ENCODE data around the gene IQCH. TPM values are rescaled to one million over a fixed set of nuclear protein-coding genes. Genes with fewer than 3 reads are reported as not detected.
A peak's percentile ranks its signal among the peaks of the same experiment; 100 is the strongest.

IQCH gene
- total and polyA plus RNA-seq, 5 donors: 0.34 to 2.1 (median 1.4) TPM

GRCh38 chr15:67521029-67521782 lies 266.6 kb downstream of the IQCH start, which contains the start of gene C15orf61:
C15orf61 (plus strand) TSS chr15:67521131; CDS start chr15:67521249, 118 bp downstream.
- no peaks in the 10 kb centered on the region for H3K9me3 ChIP-seq (ENCODE audit: control insufficient read depth, low read length)
- H3K27ac ChIP-seq (ENCODE audit: low read length): peak within 1 kb of the TSS; percentile 94
- WGBS: under 1% methylated on average over 94 of the region's 94 CpGs
- peak within 1 kb of the TSS; percentile 72 for H3K4me3 ChIP-seq (ENCODE audit: low read length)
- peak; percentile 87 to 95 (median 95) for DNase-seq
- no peaks in the 10 kb centered on the region for H3K27me3 ChIP-seq (ENCODE audit: control insufficient read depth, insufficient read depth)
- intact Hi-C loops (cut with DNase I): loop anchor here in 1 of 4 donors (5.0 kb wide), 1 partner anchor 316 kb away; no protein-coding TSS in a partner anchor
- no peaks in the 10 kb centered on the region for H3K4me1 ChIP-seq (ENCODE audit: control insufficient read depth, insufficient read depth, low read length)
- ATAC-seq: peak; percentile 94 to 95

GRCh38 chr15:67521783-67522568 lies 267.4 kb downstream of the IQCH start:
- no peak for DNase-seq
- peak overlapping the region; percentile 72 for H3K4me3 ChIP-seq (ENCODE audit: low read length)
- intact Hi-C loops (cut with DNase I): loop anchor here in 1 of 4 donors (5.0 kb wide), 1 partner anchor 315 kb away; no protein-coding TSS in a partner anchor
- peak overlapping the region; percentile 94 for H3K27ac ChIP-seq (ENCODE audit: low read length)
- no peaks in the 10 kb centered on the region for H3K27me3 ChIP-seq (ENCODE audit: control insufficient read depth, insufficient read depth)
- WGBS: under 1% methylated on average over 23 of the region's 23 CpGs
- no peaks in the 10 kb centered on the region for H3K9me3 ChIP-seq (ENCODE audit: control insufficient read depth, low read length)
- peak; percentile 51 to 52 for ATAC-seq
- H3K4me1 ChIP-seq (ENCODE audit: control insufficient read depth, insufficient read depth, low read length): no peaks in the 10 kb centered on the region

GRCh38 chr15:67523330-67523729 lies 268.7 kb downstream of the IQCH start:
- intact Hi-C loops (cut with DNase I): loop anchor here in 1 of 4 donors (5.0 kb wide), 1 partner anchor 314 kb away; no protein-coding TSS in a partner anchor
- H3K27ac ChIP-seq (ENCODE audit: low read length): no peak overlapping the region
- no peaks in the 10 kb centered on the region for H3K9me3 ChIP-seq (ENCODE audit: control insufficient read depth, low read length)
- no peaks in the 10 kb centered on the region for H3K27me3 ChIP-seq (ENCODE audit: control insufficient read depth, insufficient read depth)
- no peaks in the 10 kb centered on the region for H3K4me1 ChIP-seq (ENCODE audit: control insufficient read depth, insufficient read depth, low read length)
- DNase-seq: no peak
- no peak for ATAC-seq
- 86% methylated on average over 1 of the region's 1 CpG for WGBS
- no peak overlapping the region for H3K4me3 ChIP-seq (ENCODE audit: low read length)

GRCh38 chr15:67524235-67524634 lies 269.6 kb downstream of the IQCH start:
- Histone ChIP-seq H3K4me3 (ENCODE audit: low read length) (no peak overlapping the region), H3K27ac (ENCODE audit: low read length) (no peak overlapping the region), H3K27me3 (ENCODE audit: control insufficient read depth, insufficient read depth) (no peaks in the 10 kb centered on the region), H3K4me1 (ENCODE audit: control insufficient read depth, insufficient read depth, low read length) (no peaks in the 10 kb centered on the region), H3K9me3 (ENCODE audit: control insufficient read depth, low read length) (no peaks in the 10 kb centered on the region)
- ATAC-seq: no peak
- DNase-seq: no peak
- intact Hi-C loops (cut with DNase I): loop anchor here in 1 of 4 donors (5.0 kb wide), 1 partner anchor 313 kb away; no protein-coding TSS in a partner anchor

- Histone ChIP-seq H3K4me1 (ENCODE audit: control insufficient read depth, insufficient read depth, low read length) (no peaks in the 10 kb centered on the region), H3K9me3 (ENCODE audit: control insufficient read depth, low read length) (no peaks in the 10 kb centered on the region), H3K4me3 (ENCODE audit: low read length) (no peak overlapping the region), H3K27ac (ENCODE audit: low read length) (no peak overlapping the region), H3K27me3 (ENCODE audit: control insufficient read depth, insufficient read depth) (no peaks in the 10 kb centered on the region)
- WGBS: 96% methylated on average over 3 of the region's 3 CpGs
- intact Hi-C loops (cut with DNase I): no loop called here
- no peak for DNase-seq
- no peak for ATAC-seq
These were observed 273.9 kb downstream of the IQCH start for GRCh38 chr15:67528513-67528912.

GRCh38 chr15:67531379-67531914 lies 276.9 kb downstream of the IQCH start:
- no peak overlapping the region for H3K27ac ChIP-seq (ENCODE audit: low read length)
- H3K4me3 ChIP-seq (ENCODE audit: low read length): no peak overlapping the region
- intact Hi-C loops (cut with DNase I): no loop called here
- DNase-seq (no peak), ATAC-seq (no peak)
- 72% methylated on average over 3 of the region's 3 CpGs for WGBS
- no peaks in the 10 kb centered on the region for H3K4me1 ChIP-seq (ENCODE audit: control insufficient read depth, insufficient read depth, low read length)
- H3K27me3 ChIP-seq (ENCODE audit: control insufficient read depth, insufficient read depth): no peaks in the 10 kb centered on the region
- H3K9me3 ChIP-seq (ENCODE audit: control insufficient read depth, low read length): no peaks in the 10 kb centered on the region

- 51% methylated on average over 1 of the region's 1 CpG for WGBS
- ATAC-seq (no peak), DNase-seq (no peak)
- H3K9me3 ChIP-seq (ENCODE audit: control insufficient read depth, low read length): no peaks in the 10 kb centered on the region
- intact Hi-C loops (cut with DNase I): no loop called here
- H3K4me3 ChIP-seq (ENCODE audit: low read length): no peak overlapping the region
- H3K27me3 ChIP-seq (ENCODE audit: control insufficient read depth, insufficient read depth): no peaks in the 10 kb centered on the region
- no peaks in the 10 kb centered on the region for H3K4me1 ChIP-seq (ENCODE audit: control insufficient read depth, insufficient read depth, low read length)
- no peak overlapping the region for H3K27ac ChIP-seq (ENCODE audit: low read length)
These were observed 279.3 kb downstream of the IQCH start for GRCh38 chr15:67533873-67534272.

GRCh38 chr15:67534360-67534759 lies 279.8 kb downstream of the IQCH start:
- Histone ChIP-seq H3K4me3 (ENCODE audit: low read length) (no peak overlapping the region), H3K27ac (ENCODE audit: low read length) (no peak overlapping the region), H3K27me3 (ENCODE audit: control insufficient read depth, insufficient read depth) (no peaks in the 10 kb centered on the region), H3K4me1 (ENCODE audit: control insufficient read depth, insufficient read depth, low read length) (no peaks in the 10 kb centered on the region), H3K9me3 (ENCODE audit: control insufficient read depth, low read length) (no peaks in the 10 kb centered on the region)
- intact Hi-C loops (cut with DNase I): no loop called here
- WGBS: 93% methylated on average over 1 of the region's 1 CpG
- DNase-seq: no peak
- no peak for ATAC-seq

GRCh38 chr15:67537771-67538170 lies 283.2 kb downstream of the IQCH start:
- intact Hi-C loops (cut with DNase I): no loop called here

GRCh38 chr15:67542420-67543347 lies 288.1 kb downstream of the IQCH start, which contains the start of gene MAP2K5:
MAP2K5 (plus strand) TSS chr15:67542703; CDS start chr15:67543336, 633 bp downstream.
- peak; percentile 89 to 97 (median 95) for DNase-seq
- peak; percentile 95 to 97 for ATAC-seq
- no peaks in the 10 kb centered on the region for H3K27me3 ChIP-seq (ENCODE audit: control insufficient read depth, insufficient read depth)
- H3K4me3 ChIP-seq (ENCODE audit: low read length): peak within 1 kb of the TSS; percentile 95
- H3K4me1 ChIP-seq (ENCODE audit: control insufficient read depth, insufficient read depth, low read length): peaks cover 5% of the 10 kb centered on the region
- WGBS: under 1% methylated on average over 85 of the region's 91 CpGs
- no peaks in the 10 kb centered on the region for H3K9me3 ChIP-seq (ENCODE audit: control insufficient read depth, low read length)
- intact Hi-C loops (cut with DNase I): loop anchor here in 1 of 4 donors (10.0 kb wide), 1 partner anchor 292 kb away; no protein-coding TSS in a partner anchor
- H3K27ac ChIP-seq (ENCODE audit: low read length): peak within 1 kb of the TSS; percentile 89

More at GRCh38 chr15:67537771-67538170, 283.2 kb downstream of the IQCH start:
- DNase-seq: no peak
- Histone ChIP-seq H3K4me3 (ENCODE audit: low read length) (no peak overlapping the region), H3K27me3 (ENCODE audit: control insufficient read depth, insufficient read depth) (no peaks in the 10 kb centered on the region), H3K4me1 (ENCODE audit: control insufficient read depth, insufficient read depth, low read length) (no peaks in the 10 kb centered on the region), H3K27ac (ENCODE audit: low read length) (no peak overlapping the region), H3K9me3 (ENCODE audit: control insufficient read depth, low read length) (no peaks in the 10 kb centered on the region)
- ATAC-seq: no peak
- 92% methylated on average over 1 of the region's 1 CpG for WGBS

Measured in right cardiac atrium (tissue), 5 donors.